ENCODE results near the gene KLHDC7B. TPM values are rescaled to one million over a fixed set of nuclear protein-coding genes. Genes with fewer than 3 reads are reported as not detected.

The KLHDC7B gene
- total and polyA plus RNA-seq, 2 of the 13 experiments (the other 11 are each of a cell fraction or from before 2014, with no cell fraction given): 0.11 TPM; not detected in 1

GRCh38 chr22:50562523-50563412 lies 17.1 kb downstream of the KLHDC7B start, which contains the start of gene SYCE3 (continued):
- no peak; the same call in 1 of the 2 replicates for TF ChIP-seq ZSCAN31 (CRISPR knock-in tag; IDR thresholded peaks at IDR 0.05; ENCODE audit: low read depth)
- TF ChIP-seq, protein P1, sequence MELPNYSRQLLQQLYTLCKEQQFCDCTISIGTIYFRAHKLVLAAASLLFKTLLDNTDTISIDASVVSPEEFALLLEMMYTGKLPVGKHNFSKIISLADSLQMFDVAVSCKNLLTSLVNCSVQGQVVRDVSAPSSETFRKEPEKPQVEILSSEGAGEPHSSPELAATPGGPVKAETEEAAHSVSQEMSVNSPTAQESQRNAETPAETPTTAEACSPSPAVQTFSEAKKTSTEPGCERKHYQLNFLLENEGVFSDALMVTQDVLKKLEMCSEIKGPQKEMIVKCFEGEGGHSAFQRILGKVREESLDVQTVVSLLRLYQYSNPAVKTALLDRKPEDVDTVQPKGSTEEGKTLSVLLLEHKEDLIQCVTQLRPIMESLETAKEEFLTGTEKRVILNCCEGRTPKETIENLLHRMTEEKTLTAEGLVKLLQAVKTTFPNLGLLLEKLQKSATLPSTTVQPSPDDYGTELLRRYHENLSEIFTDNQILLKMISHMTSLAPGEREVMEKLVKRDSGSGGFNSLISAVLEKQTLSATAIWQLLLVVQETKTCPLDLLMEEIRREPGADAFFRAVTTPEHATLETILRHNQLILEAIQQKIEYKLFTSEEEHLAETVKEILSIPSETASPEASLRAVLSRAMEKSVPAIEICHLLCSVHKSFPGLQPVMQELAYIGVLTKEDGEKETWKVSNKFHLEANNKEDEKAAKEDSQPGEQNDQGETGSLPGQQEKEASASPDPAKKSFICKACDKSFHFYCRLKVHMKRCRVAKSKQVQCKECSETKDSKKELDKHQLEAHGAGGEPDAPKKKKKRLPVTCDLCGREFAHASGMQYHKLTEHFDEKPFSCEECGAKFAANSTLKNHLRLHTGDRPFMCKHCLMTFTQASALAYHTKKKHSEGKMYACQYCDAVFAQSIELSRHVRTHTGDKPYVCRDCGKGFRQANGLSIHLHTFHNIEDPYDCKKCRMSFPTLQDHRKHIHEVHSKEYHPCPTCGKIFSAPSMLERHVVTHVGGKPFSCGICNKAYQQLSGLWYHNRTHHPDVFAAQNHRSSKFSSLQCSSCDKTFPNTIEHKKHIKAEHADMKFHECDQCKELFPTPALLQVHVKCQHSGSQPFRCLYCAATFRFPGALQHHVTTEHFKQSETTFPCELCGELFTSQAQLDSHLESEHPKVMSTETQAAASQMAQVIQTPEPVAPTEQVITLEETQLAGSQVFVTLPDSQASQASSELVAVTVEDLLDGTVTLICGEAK (IDR thresholded peaks at IDR 0.05): no peak
- TF ChIP-seq, protein P1 (CRISPR knock-in tag; IDR thresholded peaks at IDR 0.05): 0 out of 2 replicates have a peak, but pooled peaks have one; percentile 35
- TF ChIP-seq HMG20A (CRISPR knock-in tag; IDR thresholded peaks at IDR 0.05; ENCODE audit: borderline replicate concordance): no peak
- TF ChIP-seq, protein P2, sequence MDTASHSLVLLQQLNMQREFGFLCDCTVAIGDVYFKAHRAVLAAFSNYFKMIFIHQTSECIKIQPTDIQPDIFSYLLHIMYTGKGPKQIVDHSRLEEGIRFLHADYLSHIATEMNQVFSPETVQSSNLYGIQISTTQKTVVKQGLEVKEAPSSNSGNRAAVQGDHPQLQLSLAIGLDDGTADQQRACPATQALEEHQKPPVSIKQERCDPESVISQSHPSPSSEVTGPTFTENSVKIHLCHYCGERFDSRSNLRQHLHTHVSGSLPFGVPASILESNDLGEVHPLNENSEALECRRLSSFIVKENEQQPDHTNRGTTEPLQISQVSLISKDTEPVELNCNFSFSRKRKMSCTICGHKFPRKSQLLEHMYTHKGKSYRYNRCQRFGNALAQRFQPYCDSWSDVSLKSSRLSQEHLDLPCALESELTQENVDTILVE (CRISPR knock-in tag; IDR thresholded peaks at IDR 0.05): peak; percentile 43; the same call in 1 of the 2 replicates
- TF ChIP-seq PAX8 (CRISPR knock-in tag; IDR thresholded peaks at IDR 0.05; ENCODE audit: borderline replicate concordance): no peak
- no peak for TF ChIP-seq CHD4 (IDR thresholded peaks at IDR 0.05; ENCODE audit: borderline replicate concordance, low read length)
- no peak for TF ChIP-seq ZFP1 (CRISPR knock-in tag; IDR thresholded peaks at IDR 0.05)
- TF ChIP-seq TGIF2 (CRISPR knock-in tag; IDR thresholded peaks at IDR 0.05): 0 out of 2 replicates have a peak, but pooled peaks have one; percentile 53
- no peak for TF ChIP-seq SMARCC2 (IDR thresholded peaks at IDR 0.05)
- no peak for TF ChIP-seq ZNF367 (CRISPR knock-in tag; IDR thresholded peaks at IDR 0.05; ENCODE audit: borderline replicate concordance)
- TF ChIP-seq ARNT2 (CRISPR knock-in tag; IDR thresholded peaks at IDR 0.05; ENCODE audit: low read depth): peak; percentile 42; the same call in 1 of the 2 replicates
- no peak for TF ChIP-seq ZNF629 (CRISPR knock-in tag; conservative IDR thresholded peaks at IDR 0.05)
- TF ChIP-seq, protein P3, sequence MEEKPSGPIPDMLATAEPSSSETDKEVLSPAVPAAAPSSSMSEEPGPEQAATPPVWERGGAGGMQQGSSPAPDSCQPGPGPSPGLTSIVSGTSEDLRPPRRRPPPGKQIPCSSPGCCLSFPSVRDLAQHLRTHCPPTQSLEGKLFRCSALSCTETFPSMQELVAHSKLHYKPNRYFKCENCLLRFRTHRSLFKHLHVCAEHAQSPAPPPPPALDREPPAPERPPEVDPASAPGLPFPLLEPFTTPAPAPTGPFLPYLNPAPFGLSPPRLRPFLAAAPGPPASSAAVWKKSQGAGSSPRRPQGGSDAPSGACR (CRISPR knock-in tag; IDR thresholded peaks at IDR 0.05): no peak
- TF ChIP-seq GATAD2A (CRISPR knock-in tag; IDR thresholded peaks at IDR 0.05): peak; percentile 41; the same call in 1 of the 2 replicates
